ENCODE measurements around the gene LRBA.

The LRBA gene

DNA sequence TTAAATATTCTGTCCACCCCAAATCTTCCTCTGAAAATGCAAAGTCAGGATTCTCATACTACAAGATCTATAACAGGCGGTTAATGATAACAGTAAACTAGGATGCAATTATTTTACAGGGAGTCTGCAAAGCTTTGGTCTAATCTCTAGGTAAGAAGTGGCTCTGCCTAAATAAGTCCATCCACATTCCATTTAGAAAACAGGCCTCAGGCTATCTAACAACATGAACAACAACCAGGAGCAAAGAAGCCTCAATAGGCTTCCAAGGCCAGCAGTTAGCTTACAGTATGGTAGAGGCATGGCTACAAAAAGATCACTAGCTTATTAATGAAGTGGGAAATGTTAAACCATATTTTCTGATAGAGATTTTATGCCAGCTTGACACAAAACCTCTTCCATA lies 426.8 kb downstream of the LRBA start:
- DNase-seq (ENCODE audit: low spot score): no peak

DNA sequence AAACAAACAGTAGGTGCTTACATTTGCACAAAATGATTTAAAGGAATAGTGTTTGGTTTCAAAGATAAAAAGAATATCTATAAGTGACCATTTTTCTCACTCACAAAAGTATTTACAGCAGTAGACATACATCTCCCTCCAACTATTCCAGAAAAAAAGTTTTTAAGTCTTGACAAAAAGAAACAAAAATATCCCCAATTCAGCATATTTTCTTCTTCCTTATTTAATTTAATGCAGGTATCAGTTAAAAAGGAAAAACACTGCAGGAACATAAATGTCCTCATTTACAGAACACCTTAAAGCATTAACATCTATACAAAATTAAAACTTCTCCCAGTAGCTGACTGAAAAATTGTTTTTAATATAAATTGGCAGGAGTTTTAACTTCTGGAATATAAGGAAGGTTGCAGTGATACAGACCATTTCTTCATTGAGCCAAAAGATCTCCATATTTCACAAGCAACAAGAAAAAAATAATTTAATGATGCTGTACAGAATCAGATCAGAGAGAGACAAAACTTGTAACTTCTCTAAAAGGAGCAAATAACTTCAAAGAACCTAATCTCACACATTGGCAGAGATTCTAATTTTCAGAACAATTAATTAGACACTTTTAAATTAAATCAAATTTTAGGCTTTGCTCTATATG lies 428.8 kb downstream of the LRBA start:
- no peak for DNase-seq (ENCODE audit: low spot score)

DNA sequence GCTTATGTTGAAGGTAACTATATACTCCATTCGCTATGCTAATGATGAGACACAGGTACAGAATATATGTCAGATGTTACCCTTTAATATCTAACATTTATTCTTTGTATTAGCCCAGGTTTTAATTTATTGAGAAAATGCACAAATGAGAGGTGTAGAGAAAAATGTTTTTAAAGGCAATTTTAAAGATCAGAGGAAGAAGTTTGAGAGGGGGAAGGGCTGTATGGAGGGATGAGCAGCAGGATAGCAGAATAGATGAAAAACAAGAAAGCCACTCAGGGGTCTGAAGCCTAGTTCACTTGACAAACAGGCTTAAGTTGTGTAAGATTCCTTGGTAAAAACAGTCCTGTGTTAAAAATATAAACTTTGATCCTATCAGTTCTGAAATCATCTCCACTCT lies 429.5 kb downstream of the LRBA start:
- DNase-seq (ENCODE audit: low spot score): no peak

GRCh38 chr4:150584111-150584915 lies 430.8 kb downstream of the LRBA start:
- no peak for DNase-seq (ENCODE audit: low spot score)

DNA sequence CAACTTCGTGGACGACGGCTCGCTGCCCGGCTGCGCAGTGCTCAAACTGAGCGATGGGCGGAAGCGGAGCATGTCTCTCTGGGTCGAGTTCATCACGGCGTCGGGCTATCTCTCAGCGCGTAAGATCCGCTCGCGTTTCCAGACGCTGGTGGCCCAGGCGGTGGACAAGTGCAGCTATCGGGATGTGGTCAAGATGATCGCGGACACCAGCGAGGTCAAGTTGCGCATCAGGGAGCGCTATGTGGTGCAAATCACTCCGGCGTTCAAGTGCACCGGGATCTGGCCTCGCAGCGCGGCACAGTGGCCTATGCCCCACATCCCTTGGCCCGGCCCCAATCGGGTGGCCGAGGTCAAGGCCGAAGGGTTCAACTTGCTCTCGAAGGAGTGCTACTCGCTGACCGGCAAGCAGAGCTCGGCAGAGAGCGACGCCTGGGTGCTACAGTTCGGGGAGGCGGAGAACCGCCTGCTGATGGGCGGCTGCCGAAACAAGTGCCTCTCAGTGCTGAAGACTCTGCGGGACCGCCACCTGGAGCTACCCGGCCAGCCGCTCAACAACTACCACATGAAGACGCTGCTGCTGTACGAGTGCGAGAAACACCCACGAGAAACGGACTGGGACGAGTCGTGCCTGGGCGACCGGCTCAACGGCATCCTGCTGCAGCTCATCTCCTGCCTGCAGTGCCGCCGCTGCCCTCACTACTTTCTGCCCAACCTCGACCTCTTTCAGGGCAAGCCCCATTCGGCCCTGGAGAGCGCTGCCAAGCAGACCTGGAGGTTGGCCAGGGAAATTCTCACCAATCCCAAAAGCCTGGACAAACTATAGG lies 431.6 kb downstream of the LRBA start:
- peak; percentile 81 for DNase-seq (ENCODE audit: low spot score)

GRCh38 chr4:150582873-150583286 lies 432.2 kb downstream of the LRBA start:
- peak; percentile 78 for DNase-seq (ENCODE audit: low spot score)

DNA sequence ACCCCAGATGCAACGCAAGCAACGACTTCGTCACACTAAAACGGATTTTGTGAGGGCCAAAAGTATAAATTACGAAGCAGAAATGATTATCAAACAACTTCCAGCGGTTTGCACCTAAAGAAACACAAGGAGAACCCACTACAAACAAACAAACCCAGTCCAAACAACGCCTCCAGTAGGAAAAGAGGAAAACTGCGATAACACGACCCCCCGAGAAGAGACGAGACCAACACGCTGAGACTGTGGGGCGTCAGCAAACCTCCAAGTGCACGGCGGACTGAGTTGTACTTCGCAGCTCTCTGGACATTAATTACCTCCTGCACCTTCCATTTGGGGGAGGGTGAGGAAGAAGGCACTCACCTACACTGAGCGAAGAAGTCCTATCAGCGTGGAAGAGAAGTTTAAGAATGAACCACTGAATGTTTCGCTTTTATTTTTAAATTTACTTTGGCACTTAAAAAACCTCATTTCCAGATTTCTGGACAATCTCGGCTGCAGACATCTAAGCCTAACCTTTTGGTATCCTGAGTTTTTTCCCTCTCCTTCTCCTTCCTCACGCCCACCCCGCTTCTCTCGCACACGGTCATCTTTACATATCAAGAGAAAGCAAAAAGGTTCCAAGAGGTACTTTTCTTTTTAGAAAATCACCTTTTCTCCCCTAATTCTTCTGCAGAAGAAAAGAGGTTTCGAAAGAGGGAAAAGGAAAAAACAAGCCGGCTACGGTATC lies 432.8 kb downstream of the LRBA start, which contains the start of gene MAB21L2:
TSS of gene MAB21L2 (plus strand) at position 6 of the 727 bp plus-strand sequence. CDS start 879 bp downstream, outside the sequence.
- DNase-seq (ENCODE audit: low spot score): peak; percentile 68

GRCh38 chr4:150581641-150582051 lies 433.4 kb downstream of the LRBA start:
- peak; percentile 76 for DNase-seq (ENCODE audit: low spot score)

DNA sequence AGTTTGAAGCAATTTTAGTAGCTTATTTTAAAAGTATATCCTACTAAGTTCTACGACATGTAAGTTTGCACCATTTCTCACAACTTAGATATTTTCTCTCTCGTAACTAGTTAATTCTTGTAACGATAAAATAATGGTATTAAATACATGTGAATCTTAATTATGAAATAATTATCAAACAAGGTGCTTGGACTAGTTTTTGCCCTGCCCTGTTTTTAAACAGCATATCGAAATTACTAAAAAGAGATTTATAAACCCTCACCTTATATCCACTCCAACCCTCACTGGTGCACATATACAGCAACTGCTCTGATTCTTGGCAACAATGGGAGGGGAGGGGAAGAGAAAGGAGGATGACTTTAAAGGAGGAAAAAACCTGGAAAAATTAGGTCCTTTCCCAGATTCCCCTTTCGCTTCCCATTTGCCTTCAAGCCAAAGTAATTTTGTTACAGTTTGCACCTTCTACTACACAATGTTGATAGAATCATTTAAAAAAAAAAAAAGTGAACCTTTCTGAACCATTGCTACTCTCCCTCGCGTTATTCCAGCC lies 434.0 kb downstream of the LRBA start:
- no peak for DNase-seq (ENCODE audit: low spot score)

GRCh38 chr4:150580306-150580705 lies 434.8 kb downstream of the LRBA start:
- peak; percentile 60 for DNase-seq (ENCODE audit: low spot score)

- peak; percentile 74 for DNase-seq (ENCODE audit: low spot score)
Observed at GRCh38 chr4:150579551-150580234, 435.4 kb downstream of the LRBA start.

- peak; percentile 67 for DNase-seq (ENCODE audit: low spot score)
Observed at GRCh38 chr4:150578745-150579501, 436.2 kb downstream of the LRBA start.

GRCh38 chr4:150577796-150578195 lies 437.3 kb downstream of the LRBA start:
- no peak for DNase-seq (ENCODE audit: low spot score)

GRCh38 chr4:150574678-150575077 lies 440.4 kb downstream of the LRBA start:
- DNase-seq (ENCODE audit: low spot score): no peak

DNA sequence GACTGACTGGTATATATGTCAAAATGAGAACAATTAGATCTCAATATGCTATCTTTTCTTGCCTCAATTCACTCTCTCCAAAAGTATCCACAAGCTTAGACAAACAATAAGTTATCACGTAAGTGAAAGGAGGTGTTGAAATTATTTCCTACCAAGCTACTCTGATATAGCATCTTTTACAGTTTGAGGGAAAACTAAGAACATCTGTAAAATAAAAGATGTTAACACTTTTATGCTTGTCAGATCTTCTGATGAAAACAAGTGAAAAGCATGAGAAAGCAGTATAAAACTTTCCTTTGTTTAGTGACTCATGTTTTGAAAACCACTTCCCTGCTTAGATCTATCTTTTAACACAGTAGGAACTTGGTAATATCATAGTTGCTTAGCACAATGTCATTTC lies 441.6 kb downstream of the LRBA start:
- no peak for DNase-seq (ENCODE audit: low spot score)

GRCh38 chr4:150572704-150573504 lies 442.2 kb downstream of the LRBA start:
- DNase-seq (ENCODE audit: low spot score): no peak

DNA sequence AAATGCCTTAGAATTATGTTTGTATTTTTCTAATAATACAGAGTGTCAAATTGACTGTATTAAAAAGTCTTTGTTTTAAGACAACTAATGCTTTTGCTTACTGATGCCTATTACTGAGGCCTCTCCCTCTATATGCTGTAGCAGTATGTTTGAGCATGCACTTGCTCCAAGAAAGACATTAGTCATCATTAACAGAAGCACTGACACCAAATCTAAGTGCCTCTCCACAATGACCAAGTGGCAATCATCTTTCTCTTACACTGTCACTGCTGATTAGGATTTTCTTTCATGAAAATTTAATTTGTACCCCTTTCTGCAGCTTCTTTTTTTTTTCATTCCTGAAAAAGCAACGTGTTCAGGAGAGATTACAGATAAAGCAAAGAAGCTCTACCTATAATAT lies 444.2 kb downstream of the LRBA start:
- no peak for DNase-seq (ENCODE audit: low spot score)

DNA sequence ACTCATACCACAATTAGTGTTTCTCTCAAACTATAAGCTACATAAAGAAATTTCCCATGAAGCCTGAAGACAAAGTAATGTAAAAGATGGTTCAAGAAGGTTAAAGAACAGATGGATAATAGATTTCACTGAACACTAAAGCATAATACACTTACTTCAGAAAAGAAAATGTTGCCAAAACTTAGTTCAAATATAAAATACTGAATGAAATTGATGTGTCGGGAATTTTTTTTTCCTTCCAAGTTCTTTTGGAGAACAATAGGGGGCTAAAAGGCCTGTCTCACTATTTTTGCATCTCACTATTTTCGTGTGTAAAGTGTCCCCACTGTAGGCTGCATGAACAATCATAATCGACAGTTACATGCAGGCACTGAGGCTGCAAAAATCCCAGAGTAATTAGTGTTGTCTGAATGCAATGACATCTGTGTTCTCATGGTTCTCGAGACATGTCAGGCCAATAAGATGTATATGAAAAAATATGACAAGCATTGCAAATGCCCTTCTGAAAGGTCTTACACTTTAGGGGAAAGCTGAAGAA lies 445.0 kb downstream of the LRBA start:
- DNase-seq (ENCODE audit: low spot score): no peak

- no peak for DNase-seq (ENCODE audit: low spot score)
Observed at GRCh38 chr4:150569384-150569987, 445.6 kb downstream of the LRBA start.
